HEK293T (cell line): ENCODE measurements around the gene PLCB2.

ENCODE experiments used
- CTCF ChIA-PET: fragments of 350-600 bp; formaldehyde crosslinking; extraction: SDS; loops from one replicate; lab custom pipeline; 2021; ENCODE audit warnings: antibody characterized with exemption, inconsistent platforms; lab: Yijun Ruan, JAX
- POLR2A ChIA-PET: fragments of 350-600 bp; formaldehyde crosslinking; extraction: SDS; loops from one replicate; lab custom pipeline; 2020; ENCODE audit warnings: antibody characterized with exemption, inconsistent platforms; lab: Yijun Ruan, JAX
- DNase-seq: peaks from one replicate; pipeline ENCODE4 v3.0.0; 2012; ENCODE audit warnings: mixed read lengths; ENCODE audit errors: extremely low spot score
- ARNT ChIP-seq: fragments of 450-650 bp; IDR thresholded peaks from 2 replicates; pipeline ENCODE4 v1.6.1; 2017; ENCODE audit warnings: mild to moderate bottlenecking
- BHLHE40 ChIP-seq: fragments of 450-650 bp; IDR thresholded peaks from 2 replicates; pipeline ENCODE4 v1.6.1; 2016; ENCODE audit warnings: mild to moderate bottlenecking, moderate library complexity, borderline replicate concordance
- CTBP1 ChIP-seq: fragments of 450-650 bp; IDR thresholded peaks from 2 replicates; pipeline ENCODE4 v1.6.1; 2016; ENCODE audit warnings: borderline replicate concordance
- ELF4 ChIP-seq: fragments of 450-650 bp; IDR thresholded peaks from 2 replicates; pipeline ENCODE4 v1.6.1; 2017; ENCODE audit warnings: antibody characterized with exemption
- FOXA1 ChIP-seq: fragments of 450-650 bp; IDR thresholded peaks from 2 replicates; pipeline ENCODE4 v1.6.1; 2016; ENCODE audit warnings: mild to moderate bottlenecking
- FOXK2 ChIP-seq: fragments of 450-650 bp; IDR thresholded peaks from 2 replicates; pipeline ENCODE4 v1.6.1; 2016; ENCODE audit warnings: mild to moderate bottlenecking
- FOXM1 ChIP-seq: fragments of 450-650 bp; IDR thresholded peaks from 2 replicates; pipeline ENCODE4 v1.6.1; 2017; ENCODE audit warnings: mild to moderate bottlenecking, borderline replicate concordance
- HDGF ChIP-seq: fragments of 450-650 bp; IDR thresholded peaks from 2 replicates; pipeline ENCODE4 v1.6.1; 2017; ENCODE audit warnings: antibody characterized with exemption, borderline replicate concordance
- L3MBTL2 ChIP-seq: fragments of 450-650 bp; conservative IDR thresholded peaks from 2 replicates; pipeline ENCODE4 v1.6.1; 2016; ENCODE audit warnings: mild to moderate bottlenecking
- LEF1 ChIP-seq: fragments of 450-650 bp; IDR thresholded peaks from 2 replicates; pipeline ENCODE4 v1.6.1; 2017; ENCODE audit warnings: mild to moderate bottlenecking, borderline replicate concordance
- NFRKB ChIP-seq: fragments of 450-650 bp; IDR thresholded peaks from 2 replicates; pipeline ENCODE4 v1.6.1; 2016; ENCODE audit warnings: mild to moderate bottlenecking, moderate library complexity
- PKNOX1 ChIP-seq: fragments of 450-650 bp; IDR thresholded peaks from 2 replicates; pipeline ENCODE4 v1.6.1; 2016
- SP1 ChIP-seq: fragments of 450-650 bp; IDR thresholded peaks from 2 replicates; pipeline ENCODE4 v1.6.1; 2017
- SUZ12 ChIP-seq: fragments of 450-650 bp; IDR thresholded peaks from 2 replicates; pipeline ENCODE4 v1.6.1; 2016; ENCODE audit warnings: mild to moderate bottlenecking
- TARDBP ChIP-seq: fragments of 450-650 bp; IDR thresholded peaks from 2 replicates; pipeline ENCODE4 v1.6.1; 2016
- ZNF384 ChIP-seq: fragments of 450-650 bp; IDR thresholded peaks from 2 replicates; pipeline ENCODE4 v1.6.1; 2016

PLCB2 gene

GRCh38 chr15:40281057-40281800 is 26.5 kb downstream of the PLCB2 start:
- TF ChIP-seq PKNOX1 (no peak), L3MBTL2 (no peak), NFRKB (no peak), FOXM1 (no peak), SUZ12 (no peak), ARNT (no peak), TARDBP (no peak), HDGF (no peak), ELF4 (no peak), SP1 (no peak), FOXK2 (no peak), BHLHE40 (no peak), CTBP1 (no peak), LEF1 (no peak), ZNF384 (no peak), FOXA1 (no peak)
- CTCF ChIA-PET: interaction anchor here (0.5 to 4.2 kb wide), 8 partner anchors 8 to 64 kb away, joined by 3 to 55 read pairs (median 4); partner anchors contain the start of gene PLCB2
- POLR2A ChIA-PET: interaction anchor here (1.0 kb wide), 1 partner anchor 29 kb away, joined by 3 read pairs; no protein-coding TSS in a partner anchor
- no peak for DNase-seq

DNA sequence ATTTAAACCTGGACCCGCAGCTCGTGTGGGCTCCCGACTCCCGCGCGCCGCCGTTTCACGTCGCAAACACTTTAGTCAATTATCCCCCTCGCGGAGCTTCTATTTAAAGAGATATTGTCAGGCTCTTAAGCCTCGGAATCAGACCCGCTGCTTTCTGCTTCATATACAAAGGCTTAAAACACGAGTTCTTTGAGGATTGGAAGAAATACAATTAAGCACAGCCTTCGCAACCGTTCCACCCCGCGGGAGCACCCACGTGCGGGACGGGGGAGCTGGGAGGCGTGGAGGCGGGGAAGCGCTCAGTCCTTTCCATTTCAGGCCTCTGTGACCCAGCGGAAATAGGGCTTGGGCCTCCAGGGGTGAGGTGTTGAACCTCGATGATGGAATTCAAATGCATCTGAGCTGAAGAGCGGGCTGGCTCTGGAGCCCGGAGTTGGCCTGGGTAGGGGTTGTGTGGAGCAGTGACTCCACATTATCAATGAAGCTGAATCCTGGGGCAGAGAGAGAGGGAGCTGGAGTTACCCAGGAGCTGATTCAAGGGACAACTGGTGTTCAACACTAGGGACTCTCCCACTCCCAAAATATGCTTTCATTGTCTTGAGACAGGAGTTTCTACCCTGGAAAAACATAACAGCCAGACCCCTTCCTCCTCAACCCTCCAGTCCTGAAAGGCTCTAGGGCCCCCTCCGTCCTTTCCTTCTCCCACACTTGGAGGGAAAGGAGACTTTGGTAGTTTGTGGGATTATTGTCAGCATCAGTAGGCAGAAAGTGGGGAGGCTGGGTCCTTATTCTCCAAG is 27.3 kb downstream of the PLCB2 start:
- DNase-seq: no peak
- TF ChIP-seq FOXA1 (no peak), FOXM1 (no peak), SP1 (no peak), PKNOX1 (no peak), ZNF384 (no peak), LEF1 (no peak), TARDBP (no peak)
- ChIA-PET POLR2A (interaction anchor here (0.6 to 1.0 kb wide), 2 partner anchors 30 to 240 kb away, joined by 3 read pairs; no protein-coding TSS in a partner anchor), CTCF (interaction anchor here (1.0 to 4.2 kb wide), 7 partner anchors 9 to 64 kb away, joined by 3 to 55 read pairs (median 5); partner anchors contain the start of gene PLCB2)

DNA sequence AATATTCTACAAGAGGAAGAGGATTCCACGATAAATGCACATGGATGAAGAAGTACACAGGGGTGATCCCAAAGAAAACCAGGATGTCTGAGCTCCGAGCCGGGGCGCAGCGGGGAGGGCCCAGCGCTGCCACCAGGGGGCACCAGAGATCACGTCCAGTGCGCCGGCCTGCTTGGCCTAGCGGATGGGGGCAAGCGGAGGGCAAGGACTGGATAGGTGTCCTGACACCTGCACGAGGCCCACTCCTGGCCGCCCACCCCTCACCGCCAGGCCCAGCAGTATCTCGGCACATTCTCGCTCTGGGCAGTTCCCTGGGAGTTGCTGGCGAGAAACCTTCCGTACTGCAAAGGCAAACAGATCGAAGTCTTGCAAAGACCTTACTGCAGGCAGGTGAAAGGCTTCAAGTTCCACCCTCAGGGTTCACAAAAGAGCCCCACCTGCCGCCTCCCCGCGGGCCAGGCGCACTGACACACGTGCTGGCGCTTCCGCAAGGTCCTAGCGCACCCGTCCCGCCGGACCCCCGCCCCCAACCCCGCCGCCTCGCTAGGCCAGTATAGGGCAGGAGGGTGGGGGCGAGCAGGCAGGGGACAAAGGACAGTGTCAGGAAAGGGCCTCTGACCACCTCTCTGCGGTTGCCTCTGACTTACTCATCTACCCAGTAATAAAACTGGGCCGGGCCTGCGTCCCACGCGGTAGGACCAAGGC is 28.1 kb downstream of the PLCB2 start:
- peak; percentile 61 for DNase-seq
- TF ChIP-seq ZNF384: no peak
- no peak for TF ChIP-seq NFRKB
- CTCF ChIA-PET: interaction anchor here (0.6 to 4.2 kb wide), 27 partner anchors 9 to 259 kb away, joined by 3 to 55 read pairs (median 4); partner anchors contain the start of genes CCDC9B, DISP2, PAK6 and PLCB2
- POLR2A ChIA-PET: interaction anchor here (0.6 to 1.0 kb wide), 3 partner anchors 31 to 240 kb away, joined by 3 read pairs; no protein-coding TSS in a partner anchor

DNA sequence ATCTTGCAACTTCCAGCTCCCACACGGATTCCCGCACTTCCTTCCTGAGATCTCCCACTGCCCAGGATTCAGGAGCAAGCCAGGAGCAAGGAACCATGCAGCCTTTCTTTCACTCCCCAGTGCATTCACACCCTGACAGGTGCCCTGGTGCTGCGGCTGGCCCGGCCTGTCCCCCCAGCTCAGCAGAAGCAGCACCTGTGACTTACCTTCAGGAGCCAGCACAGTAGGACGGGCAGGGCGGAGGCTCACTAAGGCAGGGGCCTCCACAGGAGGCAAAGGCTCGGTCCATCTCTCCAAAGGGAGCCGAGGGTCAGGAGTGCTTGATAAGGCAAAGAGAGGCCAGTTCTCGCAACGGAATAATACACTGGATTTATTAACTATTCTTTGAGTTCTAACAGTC is 29.7 kb downstream of the PLCB2 start:
- no peak for DNase-seq
- TF ChIP-seq HDGF (no peak), TARDBP (no peak), ELF4 (no peak), BHLHE40 (no peak), NFRKB (no peak), SUZ12 (no peak)
- POLR2A ChIA-PET: no interaction called here
- CTCF ChIA-PET: interaction anchor here (1.2 to 4.2 kb wide), 4 partner anchors 13 to 59 kb away, joined by 3 to 55 read pairs (median 12); partner anchors contain the start of genes PAK6 and PLCB2

GRCh38 chr15:40277471-40277870 is 30.3 kb downstream of the PLCB2 start:
- POLR2A ChIA-PET: no interaction called here
- CTCF ChIA-PET: interaction anchor here (4.2 kb wide), 1 partner anchor 32 kb away, joined by 55 read pairs; the partner anchor contains the start of gene PLCB2
- DNase-seq: no peak
- TF ChIP-seq FOXA1 (no peak), SP1 (no peak), ZNF384 (no peak), NFRKB (no peak), ARNT (no peak), FOXK2 (no peak), SUZ12 (no peak), FOXM1 (no peak), BHLHE40 (no peak), LEF1 (no peak)

GRCh38 chr15:40276927-40277326 is 30.8 kb downstream of the PLCB2 start:
- DNase-seq: no peak
- CTCF ChIA-PET: interaction anchor here (4.2 kb wide), 1 partner anchor 32 kb away, joined by 55 read pairs; the partner anchor contains the start of gene PLCB2
- POLR2A ChIA-PET: no interaction called here

More at GRCh38 chr15:40276927-40277326, 30.8 kb downstream of the PLCB2 start:
- no peak for TF ChIP-seq HDGF
- TF ChIP-seq SUZ12: no peak
- no peak for TF ChIP-seq TARDBP
- no peak for TF ChIP-seq SP1
- no peak for TF ChIP-seq CTBP1
- TF ChIP-seq PKNOX1: no peak
- no peak for TF ChIP-seq ELF4
- no peak for TF ChIP-seq ZNF384
- no peak for TF ChIP-seq ARNT
